SK-N-MC (cell line): ENCODE data around the gene TDG.

Experiments
- EZH2 ChIP-seq: fragments of 200-600 bp; sonication (generic); IDR thresholded peaks from one replicate; pipeline ENCODE4 v1.6.1; 2017; ENCODE audit warnings: antibody characterized with exemption
- POLR2AphosphoS5 ChIP-seq: IDR thresholded peaks from 2 replicates; pipeline ENCODE4 v1.6.1; 2012; ENCODE audit warnings: mild to moderate bottlenecking, low read depth, low read length, borderline replicate concordance

DNA sequence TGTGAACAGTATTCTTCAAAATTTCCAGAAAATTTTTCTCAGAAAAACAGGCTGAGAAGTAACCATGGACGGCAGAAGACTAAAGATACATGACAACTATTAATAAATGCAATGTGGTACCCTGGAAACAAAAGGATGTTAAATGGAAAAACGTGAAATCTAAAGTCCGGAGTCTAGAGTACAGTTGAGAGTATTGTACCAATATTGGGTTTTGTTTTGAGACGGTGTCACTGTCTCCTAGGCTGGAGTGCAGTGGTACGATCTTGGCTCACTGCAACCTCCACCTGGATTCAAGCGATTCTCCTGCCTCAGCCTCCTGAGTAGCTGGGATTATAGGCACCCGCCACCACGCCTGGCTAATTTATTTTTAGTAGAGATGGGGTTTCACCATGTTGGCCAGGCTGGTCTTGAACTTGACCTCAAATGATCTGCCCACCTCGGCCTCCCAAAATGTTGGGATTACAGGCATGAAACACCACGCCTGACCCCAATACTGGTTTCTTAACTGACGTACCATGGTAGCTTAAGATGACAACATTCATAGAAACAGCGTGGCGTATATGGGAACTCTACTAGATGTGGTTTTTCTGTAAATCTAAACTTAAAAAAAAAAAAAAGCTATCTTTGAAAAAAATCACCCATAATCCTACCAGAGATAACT is 16.8 kb upstream of the TDG start:
- TF ChIP-seq POLR2AphosphoS5 (no peak; the same call in 1 of the 2 replicates), EZH2 (no peak)
